H1 (cell line): ENCODE results near the gene PCDH9. TPM values are rescaled to one million over a fixed set of nuclear protein-coding genes. Genes with fewer than 3 reads are reported as not detected.

Experiments used
- CTCF ChIA-PET: fragments of 300-600 bp; sonication (Branson Sonifier 250); formaldehyde crosslinking; loops from one replicate; lab custom pipeline; 2021; ENCODE audit not compliant: partially characterized antibody; lab: Charles Lee
- POLR2A ChIA-PET: fragments of 300-600 bp; sonication (Branson Sonifier 250); formaldehyde crosslinking; loops from one replicate; lab custom pipeline; 2021; ENCODE audit warnings: inconsistent platforms; ENCODE audit not compliant: partially characterized antibody; lab: Charles Lee
- DNase-seq, 2 experiments: peaks; one replicate each; pipeline versions ENCODE4 v3.0.0 to v3.0.0-alpha.2; 2010 to 2022; ENCODE audit warnings: low spot score in 2 of 2, low read depth in 1 of 2, mixed read lengths in 1 of 2
- FAIRE-seq: peaks from 2 replicates; lab custom pipeline; 2011; peaks lifted over from hg19 to GRCh38; lab: Jason Lieb, UNC
- H2AFZ ChIP-seq: 2 replicates; pipeline ENCODE4 v1.8.1; 2012; ENCODE audit warnings: low read length, inconsistent platforms
- H2AK5ac ChIP-seq: 2 replicates; pipeline ENCODE4 v1.6.1; 2013; ENCODE audit warnings: low read depth, low read length
- H2BK120ac ChIP-seq: replicated peaks from 2 replicates; pipeline ENCODE3; 2013; ENCODE audit warnings: low read depth, low read length, inconsistent platforms
- H2BK12ac ChIP-seq: 2 replicates; pipeline ENCODE4 v1.6.1; 2013; ENCODE audit warnings: low read depth, low read length
- H2BK15ac ChIP-seq: 2 replicates; pipeline ENCODE4 v1.6.1; 2013; ENCODE audit warnings: low read length
- H2BK20ac ChIP-seq: 2 replicates; pipeline ENCODE4 v1.6.1; 2013; ENCODE audit warnings: low read length
- H2BK5ac ChIP-seq: 2 replicates; pipeline ENCODE4 v1.6.1; 2013; ENCODE audit warnings: low read depth, low read length
- H3K14ac ChIP-seq: 2 replicates; pipeline ENCODE4 v1.6.1; 2013; ENCODE audit warnings: inconsistent platforms; ENCODE audit not compliant: insufficient read length
- H3K18ac ChIP-seq: 2 replicates; pipeline ENCODE4 v1.6.1; 2013; ENCODE audit warnings: low read length; ENCODE audit errors: extremely low read depth
- H3K23ac ChIP-seq: 2 replicates; pipeline ENCODE4 v1.6.1; 2013; ENCODE audit warnings: inconsistent platforms; ENCODE audit not compliant: insufficient read length
- H3K23me2 ChIP-seq: 2 replicates; pipeline ENCODE4 v1.6.1; 2013; ENCODE audit warnings: low read depth, low read length
- H3K27ac ChIP-seq: 2 replicates; pipeline ENCODE4 v1.6.1; 2011; ENCODE audit warnings: low read depth, low read length, inconsistent platforms
- H3K27me3 ChIP-seq, 4 experiments: replicated peaks in 1 of 4; 1 replicate in 1 of 4; 2 replicates in 3 of 4; pipeline versions ENCODE4 v1.6.1 to v1.8.1; 2011 to 2013; ENCODE audit warnings: low read length in 3 of 4, mild to moderate bottlenecking in 3 of 4, inconsistent platforms in 2 of 4, mixed read lengths in 2 of 4, moderate library complexity in 1 of 4; ENCODE audit not compliant: control insufficient read depth in 3 of 4, insufficient read depth in 3 of 4; ENCODE audit errors: extremely low read depth in 1 of 4
- H3K36me3 ChIP-seq, 4 experiments: 2 replicates each; pipeline versions ENCODE4 v1.6.1 to v1.8.1; 2011 to 2013; ENCODE audit warnings: mild to moderate bottlenecking in 4 of 4, low read length in 3 of 4, moderate library complexity in 2 of 4, control low read depth in 1 of 4, inconsistent platforms in 1 of 4; ENCODE audit not compliant: insufficient read depth in 4 of 4, control insufficient read depth in 2 of 4
- H3K4ac ChIP-seq: replicated peaks from 2 replicates; pipeline ENCODE3; 2013; ENCODE audit warnings: low read length, low read depth, mixed read lengths, inconsistent platforms; ENCODE audit not compliant: insufficient read length
- H3K4me1 ChIP-seq, 4 experiments: replicated peaks in 1 of 4; 1 replicate in 1 of 4; 2 replicates in 3 of 4; pipeline versions ENCODE4 v1.6.1 to v1.8.1; 2011 to 2013; ENCODE audit warnings: low read length in 3 of 4, inconsistent platforms in 2 of 4, mixed read lengths in 1 of 4; ENCODE audit not compliant: insufficient read depth in 4 of 4, control insufficient read depth in 3 of 4
- H3K4me2 ChIP-seq, 2 experiments: 2 replicates each; pipeline versions ENCODE4 v1.6.1 to v1.8.1; 2011 to 2013; ENCODE audit warnings: low read depth in 2 of 2, low read length in 2 of 2, control low read depth in 1 of 2, inconsistent platforms in 1 of 2, mild to moderate bottlenecking in 1 of 2; ENCODE audit not compliant: insufficient read depth in 1 of 2
- H3K4me3 ChIP-seq, 4 experiments: fragments of 200-600, 300-600 bp in 1 of 4; sonication (generic), shearing (Covaris generic), sonication (Bioruptor Twin) in 1 of 4; 2 replicates each; pipeline versions ENCODE4 v1.5.1 to v1.8.1; 2011 to 2016; ENCODE audit warnings: low read length in 4 of 4, low read depth in 3 of 4, control low read depth in 2 of 4, inconsistent platforms in 2 of 4, mild to moderate bottlenecking in 2 of 4, mixed read lengths in 1 of 4, moderate library complexity in 1 of 4; ENCODE audit not compliant: insufficient read depth in 2 of 4; ENCODE audit errors: extremely low read depth in 1 of 4
- H3K56ac ChIP-seq: replicated peaks from 2 replicates; pipeline ENCODE3; 2013; ENCODE audit warnings: low read depth, mild to moderate bottlenecking, mixed read lengths, low read length, inconsistent platforms; ENCODE audit not compliant: insufficient read length
- H3K79me1 ChIP-seq: 2 replicates; pipeline ENCODE4 v1.6.1; 2013; ENCODE audit warnings: low read depth, low read length, control low read depth
- H3K79me2 ChIP-seq, 2 experiments: 2 replicates each; pipeline versions ENCODE4 v1.6.1 to v1.8.1; 2012 to 2013; ENCODE audit warnings: low read length in 2 of 2, mild to moderate bottlenecking in 2 of 2, inconsistent platforms in 1 of 2; ENCODE audit not compliant: insufficient read depth in 2 of 2, control insufficient read depth in 1 of 2
- H3K9ac ChIP-seq, 4 experiments: replicated peaks in 1 of 4; 1 replicate in 1 of 4; 2 replicates in 3 of 4; pipeline versions ENCODE4 v1.6.1 to v1.8.1; 2011 to 2013; ENCODE audit warnings: low read depth in 3 of 4, low read length in 3 of 4, control low read depth in 2 of 4, mild to moderate bottlenecking in 2 of 4, moderate library complexity in 2 of 4, inconsistent platforms in 1 of 4; ENCODE audit errors: extremely low read depth in 1 of 4
- H3K9me3 ChIP-seq, 2 experiments: 2 replicates each; pipeline versions ENCODE4 v1.6.1 to v1.8.1; 2012 to 2013; ENCODE audit warnings: mild to moderate bottlenecking in 2 of 2, moderate library complexity in 2 of 2, control low read depth in 1 of 2, inconsistent platforms in 1 of 2, low read depth in 1 of 2, low read length in 1 of 2, mixed read lengths in 1 of 2; ENCODE audit not compliant: insufficient read depth in 2 of 2
- H4K20me1 ChIP-seq, 2 experiments: replicated peaks in 1 of 2; 2 replicates each; pipeline versions ENCODE3 to v1.8.1; 2011 to 2013; ENCODE audit warnings: inconsistent platforms in 2 of 2, low read length in 2 of 2, mild to moderate bottlenecking in 1 of 2; ENCODE audit not compliant: insufficient read depth in 2 of 2, control insufficient read depth in 1 of 2
- H4K5ac ChIP-seq: 2 replicates; pipeline ENCODE4 v1.6.1; 2013; ENCODE audit warnings: low read length, low read depth, mixed read lengths, inconsistent platforms; ENCODE audit not compliant: insufficient read length
- H4K8ac ChIP-seq: 2 replicates; pipeline ENCODE4 v1.8.0; 2013; ENCODE audit warnings: mild to moderate bottlenecking, moderate library complexity, low read length, inconsistent platforms; ENCODE audit not compliant: insufficient read depth; ENCODE audit errors: extremely low read depth
- H4K91ac ChIP-seq: replicated peaks from 2 replicates; pipeline ENCODE3; 2013; ENCODE audit warnings: low read length, mixed read lengths, inconsistent platforms; ENCODE audit not compliant: insufficient read length
- CBX5 ChIP-seq: fragments of 300-800, 300-1000 bp; sonication (generic); IDR thresholded peaks from 2 replicates; pipeline ENCODE4 v1.7.1; 2016; ENCODE audit warnings: antibody characterized with exemption, low read length, low read depth
- CHD2 ChIP-seq: IDR thresholded peaks from 2 replicates; pipeline ENCODE4 v1.6.1; 2012; ENCODE audit warnings: low read length, improper control_type of control experiment
- CTBP2 ChIP-seq: IDR thresholded peaks from 2 replicates; pipeline ENCODE4 v1.7.0; 2011; ENCODE audit warnings: borderline replicate concordance, mild to moderate bottlenecking, moderate library complexity, mixed read lengths, low read length; ENCODE audit not compliant: insufficient read depth, insufficient read length
- EP300 ChIP-seq, 2 experiments: IDR thresholded peaks; 1 replicate in 1 of 2; 2 replicates in 1 of 2; pipeline ENCODE4 v1.6.1; 2011 to 2012; ENCODE audit warnings: low read depth in 2 of 2, low read length in 2 of 2, mild to moderate bottlenecking in 2 of 2, borderline replicate concordance in 1 of 2, inconsistent platforms in 1 of 2, moderate library complexity in 1 of 2
- EZH2 ChIP-seq: fragments of 200-600 bp; sonication (generic); IDR thresholded peaks from 2 replicates; pipeline ENCODE4 v1.7.1; 2012; ENCODE audit warnings: low read depth, mild to moderate bottlenecking, moderate library complexity, low read length, inconsistent platforms; ENCODE audit not compliant: severe bottlenecking
- KDM5A ChIP-seq: fragments of 200-600 bp; IDR thresholded peaks from 2 replicates; pipeline ENCODE4 v1.7.1; 2012; ENCODE audit warnings: mild to moderate bottlenecking, low read length, inconsistent platforms, mixed read lengths
- MAFK ChIP-seq: IDR thresholded peaks from 2 replicates; pipeline ENCODE4 v1.6.1; 2012; ENCODE audit warnings: low read depth, mild to moderate bottlenecking, improper control_type of control experiment, low read length
- NANOG ChIP-seq: IDR thresholded peaks from 2 replicates; pipeline ENCODE4 v1.6.1; 2011; ENCODE audit warnings: low read length, low read depth, mild to moderate bottlenecking, inconsistent platforms; ENCODE audit not compliant: insufficient read depth, poor library complexity, severe bottlenecking
- NRF1 ChIP-seq: IDR thresholded peaks from 2 replicates; pipeline ENCODE4 v1.6.1; 2011; ENCODE audit warnings: mild to moderate bottlenecking, low read depth, low read length, improper control_type of control experiment
- POU5F1 ChIP-seq: IDR thresholded peaks from 2 replicates; pipeline ENCODE4 v1.6.1; 2011; ENCODE audit warnings: low read depth, mild to moderate bottlenecking, low read length, moderate library complexity
- RNF2 ChIP-seq: fragments of 200-900, 300-1000 bp; sonication (generic); IDR thresholded peaks from 2 replicates; pipeline ENCODE4 v1.7.1; 2016; ENCODE audit warnings: borderline replicate concordance, low read depth, mild to moderate bottlenecking, antibody characterized with exemption, low read length; ENCODE audit not compliant: poor library complexity, severe bottlenecking; ENCODE audit errors: missing control alignments
- SIRT6 ChIP-seq: IDR thresholded peaks from one replicate; pipeline ENCODE4 v1.7.1; 2012; ENCODE audit warnings: low read length, inconsistent platforms
- SUZ12 ChIP-seq: fragments of 200-600 bp; sonication (generic); IDR thresholded peaks from 2 replicates; pipeline ENCODE4 v1.6.1; 2012; ENCODE audit warnings: mild to moderate bottlenecking, inconsistent platforms, low read length, moderate library complexity, mixed read lengths
- TBP ChIP-seq: IDR thresholded peaks from 2 replicates; pipeline ENCODE4 v1.6.1; 2011; ENCODE audit warnings: low read depth, low read length, improper control_type of control experiment
- WGBS, 2 experiments: shearing (Covaris generic) in 1 of 2; methylation state at CpG; one replicate each; pipeline versions ENCODE4 v1.1.6 to v1.1.7; 2013 to 2015; ENCODE audit warnings: low lambda C conversion rate in 2 of 2, mixed read lengths in 2 of 2, inconsistent platforms in 1 of 2, low coverage in 1 of 2, missing lambda C conversion rate in 1 of 2; ENCODE audit not compliant: insufficient replicate concordance in 2 of 2, insufficient coverage in 1 of 2, insufficient read length in 1 of 2; ENCODE audit errors: extremely low coverage in 1 of 2, missing lambda C conversion rate in 1 of 2; 5-methylcytosine and 5-hydroxymethylcytosine counted together
- polyA plus RNA-seq, 7 experiments: library from polyadenylated mRNA; depleted of rRNA in 3 of 7; stranded (reverse) in 5 of 7; unstranded in 2 of 7; fragments of >200 nt in 5 of 7; fragments of 200-250 nt in 2 of 7; gene quantifications; 1 replicate in 5 of 7; 2 replicates in 1 of 7; 4 replicates in 1 of 7; pipeline versions ENCODE4 v1.2.1 to v1.2.3, GENCODE V29; 2011 to 2013; ENCODE audit warnings: missing spikeins in 2 of 7, mixed read lengths in 2 of 7
- total RNA-seq: library from RNA; stranded (reverse); fragmentation: NEBNext Ultra II Directional; extraction: Animal tissue kit (Norgen Biotek cat#: 25700); gene quantifications from 2 replicates; pipeline ENCODE4 v1.2.1, GENCODE V29; 2021

Gene PCDH9
- total and polyA plus RNA-seq, 2 of the 8 experiments (the other 6 are each of a cell fraction or from before 2014, with no cell fraction given) = 0.12 to 0.60 TPM

- 0 out of 7 replicates have a peak, but pooled peaks cover 0 to 3% (median 0%) of the 10 kb centered on the region in 4 experiments for H3K4me1 ChIP-seq
- DNase-seq = no peak
- H3K36me3 ChIP-seq = no peaks in the 10 kb centered on the region
- H2BK15ac ChIP-seq = no peak overlapping the region
- no peak for FAIRE-seq
- ChIA-PET CTCF (interaction anchor here (0.9 kb wide), 1 partner anchor 36 kb away, joined by 3 read pairs; no protein-coding TSS in a partner anchor), POLR2A (no interaction called here)
- H4K20me1 ChIP-seq = no peaks in the 10 kb centered on the region
- H2BK120ac ChIP-seq = no peak overlapping the region
- H2BK12ac ChIP-seq = no peak overlapping the region
- no peak overlapping the region for H3K4me3 ChIP-seq
- no peak overlapping the region for H3K9ac ChIP-seq
- H4K91ac ChIP-seq = no peak overlapping the region
- no peaks in the 10 kb centered on the region for H3K23me2 ChIP-seq
- no peak overlapping the region for H4K8ac ChIP-seq
- H3K79me1 ChIP-seq = no peaks in the 10 kb centered on the region
- no peak overlapping the region for H4K5ac ChIP-seq
- H3K27ac ChIP-seq = no peak overlapping the region
- H3K56ac ChIP-seq = no peak overlapping the region
- no peak overlapping the region for H3K14ac ChIP-seq
- no peak overlapping the region for H3K23ac ChIP-seq
- no peak overlapping the region for H2AFZ ChIP-seq
- no peak overlapping the region for H2BK5ac ChIP-seq
- H3K9me3 ChIP-seq = peaks cover 0 to 2% of the 10 kb centered on the region in 2 experiments; a peak in 2 of 4 replicates
- WGBS, 2 experiments = 93% methylated on average over 3 of the region's 3 CpGs; no CpG with 5 or more reads in 1 of the 2 experiments
- no peak overlapping the region for H2AK5ac ChIP-seq
- no peak overlapping the region for H3K4ac ChIP-seq
- H3K79me2 ChIP-seq = no peaks in the 10 kb centered on the region
- no peak overlapping the region for H3K18ac ChIP-seq
- H3K4me2 ChIP-seq = no peak overlapping the region
- H2BK20ac ChIP-seq = no peak overlapping the region
- H3K27me3 ChIP-seq = no peaks in the 10 kb centered on the region
- TF ChIP-seq CHD2 (no peak), SUZ12 (no peak), EZH2 (no peak), EP300 (IDR thresholded peaks at IDR 0.05; ENCODE audit: borderline replicate concordance in 1 of 2, low read depth in 2 of 2, low read length in 2 of 2) (no peak), TBP (no peak), NANOG (no peak), KDM5A (no peak), NRF1 (no peak), CTBP2 (no peak), POU5F1 (no peak), SIRT6 (no peak), CBX5 (no peak), RNF2 (no peak), MAFK (no peak)
These were observed 271.5 kb downstream of the PCDH9 start for GRCh38 chr13:66958611-66959010.
